Stimulated activated CD8-positive, alpha-beta memory T cell treated with anti-CD3 and anti-CD28 coated beads, Interleukin-2, amount 100 ng/mL, for 48 hours (primary cell): ENCODE data around the gene JUN.

Source experiments
- DNase-seq, 2 donors: peaks; one replicate each; pipeline ENCODE4 v3.0.0-alpha.2; 2020; ENCODE audit warnings: low read depth in 2 of 2

The JUN gene

GRCh38 chr1:58783993-58784757, at the start of gene JUN:
JUN (minus strand) TSS chr1:58784047; CDS start chr1:58783070, 977 bp downstream.
- DNase-seq = peak; percentile 91 to 94

GRCh38 chr1:58833166-58833565, 49.3 kb upstream of the JUN start:
- DNase-seq = no peak

DNA sequence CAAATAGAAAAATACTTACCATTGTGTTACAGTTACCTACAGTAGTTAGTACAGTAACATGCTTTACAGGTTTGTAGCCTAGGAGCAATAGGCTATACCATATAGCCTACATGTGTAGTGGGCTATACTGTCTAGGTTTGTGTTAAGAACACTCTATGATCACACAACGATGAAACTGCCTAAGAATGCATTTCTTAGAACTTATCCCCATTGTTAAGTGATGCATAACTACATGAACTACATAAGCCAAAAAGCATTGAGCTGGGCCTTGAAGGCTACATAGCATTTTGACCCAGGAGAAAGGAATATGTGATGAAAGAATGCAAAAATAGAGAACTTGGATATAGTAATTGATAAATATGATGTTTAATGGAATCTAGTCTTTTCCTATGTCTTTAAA, 46.4 kb upstream of the JUN start:
- no peak for DNase-seq

- no peak for DNase-seq
Measured at GRCh38 chr1:58829866-58830265, 46.0 kb upstream of the JUN start.

DNA sequence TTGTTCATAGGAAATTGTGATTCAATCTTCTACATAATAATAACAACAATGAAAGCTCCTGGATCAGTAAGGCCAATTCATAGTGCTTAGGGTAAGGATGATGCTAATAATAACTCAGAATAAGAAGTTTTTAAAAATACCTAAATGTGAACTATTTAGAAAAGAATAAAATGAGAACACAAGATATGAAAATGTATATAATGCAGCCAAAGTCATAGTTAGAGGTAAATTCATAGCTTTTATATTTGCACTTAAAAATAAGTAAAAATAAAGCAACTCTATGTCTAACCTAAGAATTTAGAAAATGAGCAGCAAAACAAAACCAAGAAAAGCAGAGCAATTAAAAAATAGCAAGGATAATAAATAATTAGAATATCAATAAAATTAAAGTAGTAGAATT, 43.5 kb upstream of the JUN start:
- no peak for DNase-seq

DNA sequence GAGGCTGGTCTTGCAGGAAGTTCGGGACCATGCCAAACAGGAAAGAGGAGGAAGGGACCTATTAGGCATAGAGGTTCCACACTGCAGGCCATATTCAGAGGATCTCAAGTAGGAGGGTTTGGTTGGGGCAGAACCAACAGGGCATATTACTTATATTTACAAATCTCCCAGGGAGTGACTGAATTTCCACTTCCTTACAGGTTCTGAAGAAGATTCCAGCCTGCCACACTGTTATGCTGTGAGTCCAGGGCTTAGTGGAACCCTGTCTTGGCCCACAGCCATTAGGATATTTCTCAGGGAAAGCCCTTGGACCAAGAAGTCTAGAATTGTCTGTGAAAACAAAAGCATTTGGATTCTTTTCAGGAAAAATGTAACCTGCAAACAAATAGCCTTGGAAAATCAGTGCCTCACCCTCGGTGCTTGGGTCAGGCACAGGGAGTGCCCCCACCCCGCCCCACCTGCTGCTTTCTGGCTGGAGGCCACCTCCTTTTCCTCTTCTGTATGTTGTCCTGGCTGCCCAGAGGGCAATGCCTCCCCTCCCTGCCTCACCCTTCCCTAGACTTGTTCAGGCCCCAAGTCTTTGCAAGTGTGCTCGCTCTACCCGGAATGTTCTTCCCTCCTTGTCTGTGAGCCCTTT, 41.0 kb upstream of the JUN start:
- no peak for DNase-seq

GRCh38 chr1:58823481-58824010, 39.7 kb upstream of the JUN start:
- no peak for DNase-seq

DNA sequence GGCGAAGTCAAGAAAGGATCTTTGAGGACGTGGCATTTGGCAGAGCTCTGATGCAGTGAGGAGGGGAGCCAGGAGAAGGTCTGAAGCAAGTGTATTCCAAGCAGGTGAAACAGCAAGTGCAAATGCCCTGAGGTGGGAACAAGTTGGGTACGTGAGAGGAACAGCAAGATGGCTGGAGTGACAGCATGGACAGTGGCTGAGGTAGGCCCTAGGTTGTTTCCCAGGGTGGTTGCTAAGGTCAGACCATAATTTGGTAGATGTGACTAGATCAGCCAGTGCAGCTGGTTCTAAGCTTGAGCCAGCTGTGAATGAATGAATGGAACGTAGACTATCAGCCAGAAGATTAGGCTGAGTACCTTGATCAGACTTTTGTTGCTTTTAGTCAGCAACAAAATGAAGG, 37.5 kb upstream of the JUN start:
- no peak for DNase-seq

DNA sequence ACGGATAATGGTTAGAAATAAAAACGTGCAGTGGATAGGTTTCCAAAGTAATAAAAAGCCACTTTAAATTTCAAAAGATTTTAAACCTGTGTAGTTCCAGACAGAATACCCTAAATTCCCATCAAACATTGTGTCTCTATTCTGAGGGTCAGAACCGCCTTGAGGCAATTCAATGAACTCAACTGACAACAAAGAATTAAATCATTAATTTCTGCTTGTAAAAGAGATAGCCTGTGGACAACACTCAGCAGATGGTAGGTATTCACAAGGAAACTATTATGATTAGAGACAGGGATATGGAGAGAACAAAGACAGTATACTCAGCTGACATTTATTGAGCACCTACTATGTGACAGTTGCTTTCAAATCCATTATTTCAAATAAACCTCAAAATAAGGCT, 35.1 kb upstream of the JUN start:
- DNase-seq = no peak

DNA sequence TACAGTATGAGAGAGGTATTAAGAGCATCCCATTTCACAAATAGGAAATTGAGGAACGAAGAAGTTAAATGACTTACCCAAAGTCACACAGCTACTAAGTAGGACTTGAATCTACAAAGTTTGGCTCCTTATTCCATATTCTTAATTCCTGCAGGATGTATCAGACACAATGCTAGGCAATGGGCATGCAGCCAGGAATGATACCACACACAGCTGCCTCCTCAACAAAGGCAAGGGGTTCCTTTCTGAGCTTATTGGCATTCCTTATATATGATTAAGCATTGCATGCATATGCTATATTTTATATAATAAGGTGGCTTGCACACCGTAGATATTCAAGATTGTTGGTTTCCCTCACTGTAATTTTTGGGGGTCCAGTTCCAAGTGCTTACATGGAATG, 34.2 kb upstream of the JUN start:
- DNase-seq = no peak

GRCh38 chr1:58816747-58817221, 32.9 kb upstream of the JUN start:
- DNase-seq = no peak

- DNase-seq = peak; percentile 81 to 85
Measured at GRCh38 chr1:58816072-58816746, 32.4 kb upstream of the JUN start.

DNA sequence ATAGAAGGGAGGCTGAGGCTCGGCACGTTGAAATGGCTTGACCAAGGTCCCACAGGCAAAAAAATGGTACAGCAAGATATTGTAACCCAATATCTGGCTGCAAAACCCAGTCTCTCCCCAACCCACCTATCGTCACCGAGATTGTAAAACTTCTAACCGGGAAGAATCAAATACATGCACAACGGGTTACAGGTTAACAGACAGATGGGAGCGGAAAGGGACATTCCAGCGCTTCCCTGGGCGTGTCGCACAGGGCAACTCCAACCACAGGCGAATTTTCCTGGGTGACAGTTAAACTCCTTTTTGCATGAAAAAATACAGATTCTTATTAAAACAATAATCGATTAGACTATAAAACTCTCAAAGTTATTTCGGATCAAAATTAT, 31.8 kb upstream of the JUN start:
- DNase-seq = no peak

DNA sequence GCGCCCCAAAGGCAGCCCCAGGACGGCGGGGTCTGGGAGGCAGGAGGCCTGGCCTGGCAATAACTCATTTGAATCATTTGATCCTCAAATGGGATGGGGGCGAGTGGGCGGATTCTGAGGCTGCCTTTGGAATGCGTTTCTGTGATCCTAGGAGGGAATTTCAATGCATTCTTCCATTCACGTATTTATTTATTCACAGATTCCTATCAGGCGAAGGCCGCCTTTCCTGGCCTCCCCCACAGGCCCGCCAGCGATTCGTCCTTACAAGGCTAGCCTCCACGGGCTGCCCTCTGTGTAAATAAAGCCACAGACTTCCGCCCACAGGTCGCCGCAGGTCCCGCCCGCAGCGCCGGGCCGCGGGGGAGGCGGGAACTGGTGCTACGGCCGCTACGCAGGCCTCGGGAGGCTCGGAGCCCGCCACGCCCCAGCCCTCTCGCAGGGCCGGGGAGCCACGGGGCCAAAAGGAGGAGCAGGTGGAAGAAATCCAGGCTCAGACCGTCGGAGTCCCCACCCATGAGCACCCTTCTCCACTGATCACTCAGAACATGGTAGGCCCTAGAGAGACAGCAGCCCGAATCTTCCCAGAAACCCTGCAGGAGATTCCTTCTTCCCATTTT, 31.3 kb upstream of the JUN start:
- DNase-seq = peak; percentile 45 to 49

DNA sequence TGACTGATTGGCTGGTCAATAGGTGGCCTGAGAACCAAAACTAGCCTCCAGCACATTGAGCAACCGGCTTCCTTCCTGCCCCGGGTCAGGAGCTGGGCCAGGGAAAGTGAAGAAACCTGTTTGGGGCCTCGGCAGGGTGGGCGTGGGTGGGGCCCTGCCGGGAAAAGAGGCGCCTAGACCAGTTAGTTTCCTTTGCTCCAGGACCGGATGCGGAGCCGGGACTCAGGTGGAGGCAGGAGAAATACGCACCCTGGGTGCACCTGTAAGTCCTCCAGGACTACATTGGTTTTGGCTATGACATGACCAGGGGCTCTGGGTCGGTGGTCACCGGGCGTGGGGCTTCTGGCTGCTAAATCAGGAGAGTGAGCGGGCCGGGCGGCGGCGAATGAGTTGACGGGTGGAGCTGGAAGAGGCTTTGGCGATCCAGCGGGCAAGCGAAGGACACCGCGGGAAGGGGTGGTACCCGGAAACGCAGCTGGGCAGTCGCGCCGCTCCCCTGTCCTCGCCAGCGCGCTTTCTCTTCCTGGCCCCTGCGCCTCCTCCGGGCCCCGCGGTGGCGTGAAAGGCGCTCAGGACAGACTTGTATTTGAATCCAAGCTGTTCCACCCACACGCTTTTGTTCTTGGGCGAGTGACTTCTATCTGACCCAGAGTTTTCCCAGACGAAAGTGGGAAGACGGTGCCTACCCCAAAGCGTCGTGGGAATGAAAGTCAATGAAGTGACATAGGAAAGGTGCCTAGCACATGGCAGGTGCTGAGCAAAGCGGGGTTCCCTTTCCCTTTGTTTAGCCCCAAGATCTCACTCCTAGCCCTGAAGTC, 30.6 kb upstream of the JUN start:
- DNase-seq = no peak

DNA sequence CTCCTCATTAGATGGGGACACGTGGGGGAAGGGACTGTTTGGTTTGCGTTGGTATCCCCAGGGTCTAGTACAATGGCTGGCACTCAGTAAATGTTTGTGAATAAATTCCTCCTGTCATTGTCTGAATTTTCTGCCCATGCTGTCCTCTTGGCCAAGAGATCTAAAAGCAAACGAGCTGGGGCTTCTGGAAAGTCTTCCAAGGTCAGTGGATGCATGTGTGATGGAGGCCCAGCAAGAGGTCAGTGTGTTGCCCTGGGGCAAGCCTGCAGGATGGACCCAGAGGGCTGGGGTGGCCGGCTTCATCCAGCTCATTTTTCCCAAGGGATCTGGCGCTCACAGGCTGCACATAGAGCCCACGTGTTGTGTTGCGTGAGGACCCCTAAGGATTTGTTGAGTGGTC, 30.0 kb upstream of the JUN start:
- DNase-seq = no peak

GRCh38 chr1:58813361-58813760, 29.5 kb upstream of the JUN start:
- no peak for DNase-seq

GRCh38 chr1:58812926-58813325, 29.1 kb upstream of the JUN start:
- DNase-seq = no peak

- DNase-seq = no peak
Measured at GRCh38 chr1:58812468-58812867, 28.6 kb upstream of the JUN start.

DNA sequence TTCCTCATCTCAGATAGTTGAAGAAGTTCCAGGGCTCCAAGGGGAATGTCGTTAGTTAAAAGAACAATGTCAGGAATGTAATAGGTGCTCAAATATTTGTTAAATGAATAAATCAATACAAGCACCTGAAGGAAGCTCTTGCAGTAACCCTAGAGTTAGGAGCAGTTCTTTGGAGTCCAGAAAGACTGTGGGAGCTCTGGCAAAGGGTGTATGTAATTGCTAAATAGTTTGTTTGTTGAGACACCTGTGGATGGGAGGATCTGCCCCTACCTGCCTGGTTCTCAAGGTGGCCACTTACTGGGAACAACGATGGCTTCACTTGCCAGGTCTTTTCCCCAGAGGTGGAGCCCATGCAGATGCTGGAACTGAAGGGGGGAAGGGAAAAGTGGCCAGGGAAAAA, 27.5 kb upstream of the JUN start:
- no peak for DNase-seq

DNA sequence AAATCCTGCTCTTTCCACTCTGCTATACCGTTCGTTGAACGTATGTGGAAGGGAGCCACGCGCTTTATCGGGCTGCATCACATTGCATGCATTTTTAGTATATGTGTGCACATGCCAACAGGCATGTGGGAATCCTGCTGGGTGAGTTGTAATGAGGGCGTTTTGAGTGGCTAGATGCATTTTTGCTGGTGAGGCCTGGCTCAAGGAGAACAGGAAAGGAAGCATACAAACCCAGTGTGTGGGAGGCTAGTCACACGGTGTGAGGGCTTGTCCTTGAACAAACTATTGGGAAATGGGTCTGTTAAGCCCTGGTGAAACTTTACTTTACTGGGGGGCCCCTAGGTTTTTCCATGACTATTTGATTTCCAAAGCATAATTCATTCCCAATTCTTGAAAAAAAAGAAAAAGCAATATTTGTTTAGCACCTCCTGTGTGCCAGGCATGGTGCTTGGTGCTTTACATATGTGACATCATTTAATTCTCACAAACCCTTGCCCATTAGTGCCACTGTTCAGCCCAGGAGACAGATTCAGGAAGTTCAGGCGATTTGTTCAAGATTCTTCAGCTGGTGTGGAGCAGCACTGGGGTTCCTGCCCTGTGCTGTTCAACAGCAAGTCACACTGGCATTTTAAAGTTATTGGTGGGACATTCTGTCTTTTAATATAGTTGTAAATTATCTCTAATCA, 25.6 kb upstream of the JUN start:
- no peak for DNase-seq
